K562 (cell line): ENCODE data around the gene PPM1H. TPM values are rescaled to one million over a fixed set of nuclear protein-coding genes. Genes with fewer than 3 reads are reported as not detected.

Experiments
- ATAC-seq: fragments of 200-7000 bp; cut with Tn5 transposase; 3 replicates; pipeline ENCODE4 v1.9.1; 2020; ENCODE audit warnings: moderate library complexity
- BruUV-seq: library from RNA; stranded (reverse); fragments of 400-500 nt; replicated peaks from 2 replicates; lab custom pipeline; 2021; lab: Mats Ljungman, UMichigan
- CTCF ChIA-PET: fragments of 300-600 bp; formaldehyde crosslinking; extraction: SDS; loops from one replicate; lab custom pipeline; 2021; ENCODE audit warnings: low intra/inter-chr PET ratio; lab: Yijun Ruan, JAX
- POLR2A ChIA-PET: fragments of 300-600, 350-650 bp; sonication (Branson Sonifier 250); formaldehyde crosslinking; extraction: SDS; loops from one replicate; lab custom pipeline; 2021; ENCODE audit warnings: antibody characterized with exemption, inconsistent platforms; lab: Yijun Ruan, JAX
- DNase-seq, 4 experiments: peaks; one replicate each; pipeline versions ENCODE4 v3.0.0 to v3.0.0-alpha.2; 2011 to 2018; ENCODE audit warnings: low spot score in 3 of 4, mixed read lengths in 3 of 4; ENCODE audit errors: extremely low read depth in 1 of 4
- FAIRE-seq: peaks from 2 replicates; lab custom pipeline; 2011; peaks lifted over from hg19 to GRCh38; lab: Jason Lieb, UNC
- H2AFZ ChIP-seq: 2 replicates; pipeline ENCODE4 v1.6.0; 2011; ENCODE audit warnings: low read depth, low read length, control low read depth, inconsistent platforms
- H3K27ac ChIP-seq: fragments of 200-600 bp; 3 replicates; pipeline ENCODE4 v1.8.0; 2011; ENCODE audit warnings: low read depth, mild to moderate bottlenecking, control low read depth, inconsistent platforms, low read length, moderate library complexity, mixed read lengths; ENCODE audit errors: extremely low read depth
- H3K27me3 ChIP-seq, 2 experiments: fragments of 300-600 bp in 1 of 2; 2 replicates in 1 of 2; 3 replicates in 1 of 2; pipeline versions ENCODE4 v1.6.0 to v1.8.0; 2011; ENCODE audit warnings: inconsistent platforms in 2 of 2, low read length in 2 of 2, mild to moderate bottlenecking in 1 of 2, mixed read lengths in 1 of 2, moderate library complexity in 1 of 2; ENCODE audit not compliant: control insufficient read depth in 2 of 2, insufficient read depth in 2 of 2
- H3K36me3 ChIP-seq: fragments of 300-600 bp; 3 replicates; pipeline ENCODE4 v1.8.0; 2011; ENCODE audit warnings: mild to moderate bottlenecking, low read length, inconsistent platforms; ENCODE audit not compliant: control insufficient read depth, insufficient read depth
- H3K4me1 ChIP-seq, 2 experiments: fragments of 200-600 bp in 1 of 2; replicated peaks in 1 of 2; 2 replicates in 1 of 2; 3 replicates in 1 of 2; pipeline versions ENCODE4 v1.5.1 to v1.8.0; 2011; ENCODE audit warnings: inconsistent platforms in 2 of 2, low read length in 2 of 2, mild to moderate bottlenecking in 1 of 2, mixed read lengths in 1 of 2, moderate library complexity in 1 of 2; ENCODE audit not compliant: control insufficient read depth in 2 of 2, insufficient read depth in 2 of 2
- H3K4me2 ChIP-seq: 2 replicates; pipeline ENCODE4 v1.6.1; 2011; ENCODE audit warnings: low read length, control low read depth, inconsistent platforms, mixed read lengths; ENCODE audit not compliant: insufficient read depth
- H3K4me3 ChIP-seq: fragments of 200-600 bp; sonication (generic), shearing (Covaris generic); 2 replicates; pipeline ENCODE4 v1.5.1; 2016; ENCODE audit warnings: control low read depth, inconsistent platforms
- H3K79me2 ChIP-seq: fragments of 200-600 bp; 3 replicates; pipeline ENCODE4 v1.8.0; 2011; ENCODE audit warnings: low read length, inconsistent platforms; ENCODE audit not compliant: control insufficient read depth, insufficient read depth
- H3K9ac ChIP-seq, 2 experiments: 2 replicates each; pipeline versions ENCODE4 v1.6.0 to v1.6.1; 2011; ENCODE audit warnings: low read depth in 2 of 2, low read length in 2 of 2, control low read depth in 1 of 2, inconsistent platforms in 1 of 2, mild to moderate bottlenecking in 1 of 2, mixed read lengths in 1 of 2; ENCODE audit not compliant: insufficient read depth in 1 of 2
- H3K9me1 ChIP-seq: one replicate; pipeline ENCODE4 v1.6.0; 2011; ENCODE audit warnings: inconsistent platforms, mild to moderate bottlenecking, low read length, moderate library complexity; ENCODE audit not compliant: control insufficient read depth, insufficient read depth
- H3K9me3 ChIP-seq: replicated peaks from 2 replicates; pipeline ENCODE4 v1.5.1; 2011; ENCODE audit warnings: low read depth, low read length, inconsistent platforms; ENCODE audit not compliant: control insufficient read depth, insufficient read depth
- H4K20me1 ChIP-seq: replicated peaks from 2 replicates; pipeline ENCODE4 v1.6.1; 2011; ENCODE audit warnings: low read length, inconsistent platforms, mixed read lengths; ENCODE audit not compliant: control insufficient read depth, insufficient read depth
- FOSL1 ChIP-seq: fragments of 200-800 bp; sonication (Bioruptor generic); conservative IDR thresholded peaks from 2 replicates; pipeline ENCODE4 v1.6.1; 2016; ENCODE audit warnings: missing genetic modification characterization, missing compliant biosample characterization
- JUND ChIP-seq, 2 experiments: IDR thresholded peaks; 2 replicates in 1 of 2; 3 replicates in 1 of 2; pipeline ENCODE4 v1.6.1; 2011; ENCODE audit warnings: borderline replicate concordance in 2 of 2, low read depth in 2 of 2, low read length in 2 of 2, improper control_type of control experiment in 1 of 2, missing biosample characterization in 1 of 2, missing genetic modification characterization in 1 of 2, missing genetic modification reagents in 1 of 2
- MEIS2 ChIP-seq: fragments of 450-650 bp; IDR thresholded peaks from 2 replicates; pipeline ENCODE4 v1.6.1; 2014; ENCODE audit warnings: mild to moderate bottlenecking; ENCODE audit not compliant: partially characterized antibody
- PRPF4 ChIP-seq: fragments of 200-400 bp; formaldehyde crosslinking; IDR thresholded peaks from one replicate; pipeline ENCODE4 v1.6.1; 2017; ENCODE audit warnings: low read length, low read depth, mild to moderate bottlenecking; ENCODE audit not compliant: insufficient read depth, poor library complexity, severe bottlenecking
- ZNF668 ChIP-seq: fragments of 250-450 bp; sonication (Bioruptor Pico); IDR thresholded peaks from 2 replicates; pipeline ENCODE4 v1.8.0; 2022; ENCODE audit warnings: mild to moderate bottlenecking, inconsistent platforms
- WGBS: fragments of 100-300 bp; shearing (Covaris generic); methylation state at CpG from one replicate; pipeline ENCODE4 v1.1.6; 2016; ENCODE audit warnings: low coverage, mixed read lengths; ENCODE audit not compliant: insufficient coverage; ENCODE audit errors: missing lambda C conversion rate; 5-methylcytosine and 5-hydroxymethylcytosine counted together
- in situ Hi-C: fragments of 300-500 bp; cut with MboI; formaldehyde crosslinking; loops from 4 replicates; pipeline ENCODE4 v1.15.0; 2018; ENCODE audit warnings: inconsistent platforms, mixed read lengths
- intact Hi-C: fragments of 100-400 bp; cut with micrococcal nuclease; formaldehyde crosslinking; loops from 2 replicates; pipeline ENCODE4 v1.14.2; 2022
- polyA plus RNA-seq, 8 experiments: library from polyadenylated mRNA; depleted of rRNA in 4 of 8; stranded (reverse) in 5 of 8; unstranded in 3 of 8; fragments of >200 nt; fragmentation: Nextera tagmentation in 2 of 8; fragmentation: Illumina TruSeq in 1 of 8; extraction: Ambion mirVana in 2 of 8; extraction: Trizol in 1 of 8; gene quantifications; 2 replicates each; pipeline versions ENCODE4 v1.2.1 to v1.2.3, GENCODE V29; 2011 to 2014; ENCODE audit warnings: inconsistent platforms in 1 of 8, missing spikeins in 1 of 8
- total RNA-seq, 7 experiments: library from RNA; depleted of rRNA in 6 of 7; stranded (reverse); fragments of >200 nt in 6 of 7; fragmentation: Illumina TruSeq in 2 of 7; extraction: Trizol in 2 of 7; gene quantifications; 2 replicates each; pipeline versions ENCODE4 v1.2.1 to v1.2.3, GENCODE V29; 2011 to 2021; ENCODE audit warnings: low replicate concordance in 1 of 7
- TF ChIP-seq, protein P1 (sequence below): fragments of 200-800 bp; sonication (Bioruptor generic); IDR thresholded peaks from 2 replicates; pipeline ENCODE4 v1.6.1; 2017; ENCODE audit warnings: missing genetic modification characterization, missing compliant biosample characterization

The PPM1H gene
- total and polyA plus RNA-seq, 9 of the 15 experiments (the other 6 are each of a cell fraction or from before 2014, with no cell fraction given): 5.3 to 29.3 (median 11.3) TPM

- TF ChIP-seq MEIS2: peak; percentile 1
- TF ChIP-seq, all 486 proteins: peak for 8
These were observed 25.6 kb downstream of the PPM1H start (continued) for GRCh38 chr12:62909340-62909739.

GRCh38 chr12:62908674-62909073 is 26.3 kb downstream of the PPM1H start:
- H3K27me3 ChIP-seq: no peaks in the 10 kb centered on the region
- no peak for FAIRE-seq
- intact Hi-C loops (no loop called here), in situ Hi-C loops (no loop called here)
- H3K9me3 ChIP-seq: no peaks in the 10 kb centered on the region
- CTCF ChIA-PET: no interaction called here
- BruUV-seq: no TSS peak
- peaks cover 30% of the 10 kb centered on the region; the same call in 2 of the 3 replicates for H3K79me2 ChIP-seq
- peaks cover 14 to 69% of the 10 kb centered on the region in 2 experiments; a peak in 4 of 5 replicates for H3K4me1 ChIP-seq
- no peaks in the 10 kb centered on the region for H3K9me1 ChIP-seq
- ATAC-seq: no peak
- 0 out of 3 replicates have a peak, but pooled peaks cover 2% of the 10 kb centered on the region for H3K36me3 ChIP-seq
- H3K27ac ChIP-seq: peak overlapping the region; percentile 61; the same call in 1 of the 3 replicates
- H2AFZ ChIP-seq: no peak overlapping the region
- 0 out of 2 replicates have a peak, but pooled peaks cover 3% of the 10 kb centered on the region for H4K20me1 ChIP-seq
- TF ChIP-seq PRPF4 (no peak), FOSL1 (peak; percentile 79), ZNF668 (CRISPR knock-in tag) (no peak), JUND (IDR thresholded peaks at IDR 0.05; ENCODE audit: borderline replicate concordance, low read depth, low read length) (peak; percentile 61), JUND (tag; IDR thresholded peaks at IDR 0.05; ENCODE audit: borderline replicate concordance, low read depth, low read length) (no peak)
- TF ChIP-seq, protein P1, sequence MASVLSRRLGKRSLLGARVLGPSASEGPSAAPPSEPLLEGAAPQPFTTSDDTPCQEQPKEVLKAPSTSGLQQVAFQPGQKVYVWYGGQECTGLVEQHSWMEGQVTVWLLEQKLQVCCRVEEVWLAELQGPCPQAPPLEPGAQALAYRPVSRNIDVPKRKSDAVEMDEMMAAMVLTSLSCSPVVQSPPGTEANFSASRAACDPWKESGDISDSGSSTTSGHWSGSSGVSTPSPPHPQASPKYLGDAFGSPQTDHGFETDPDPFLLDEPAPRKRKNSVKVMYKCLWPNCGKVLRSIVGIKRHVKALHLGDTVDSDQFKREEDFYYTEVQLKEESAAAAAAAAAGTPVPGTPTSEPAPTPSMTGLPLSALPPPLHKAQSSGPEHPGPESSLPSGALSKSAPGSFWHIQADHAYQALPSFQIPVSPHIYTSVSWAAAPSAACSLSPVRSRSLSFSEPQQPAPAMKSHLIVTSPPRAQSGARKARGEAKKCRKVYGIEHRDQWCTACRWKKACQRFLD (CRISPR knock-in tag): 0 out of 2 replicates have a peak, but pooled peaks have one; percentile 13
- no peak overlapping the region for H3K4me3 ChIP-seq
- POLR2A ChIA-PET: no interaction called here
- no peak overlapping the region for H3K9ac ChIP-seq
- DNase-seq: no peak
- WGBS: 20% methylated on average over 2 of the region's 2 CpGs
- H3K4me2 ChIP-seq: no peak overlapping the region
